CD4-positive, CD25-positive, alpha-beta regulatory T cell (primary cell): ENCODE data around the gene UAP1. TPM values are rescaled to one million over a fixed set of nuclear protein-coding genes. Genes with fewer than 3 reads are reported as not detected.
A peak's percentile ranks its signal among the peaks of the same experiment; 100 is the strongest.

Source experiments
- ATAC-seq, 2 donors: fragments of 150-1000 bp; cut with Tn5 transposase; one replicate each; pipeline ENCODE4 v1.10.0; 2021; ENCODE audit warnings: low read depth in 2 of 2, moderate number of reproducible peaks in 2 of 2, moderate library complexity in 1 of 2
- DNase-seq, 3 donors: peaks; one replicate each; pipeline versions ENCODE4 v3.0.0 to v3.0.0-alpha.2; 2012 to 2022; ENCODE audit warnings: mixed read lengths in 1 of 3
- H3K27ac ChIP-seq: one replicate; pipeline ENCODE4 v1.7.0; 2013; ENCODE audit warnings: mild to moderate bottlenecking, low read length; ENCODE audit not compliant: insufficient read depth, poor library complexity, severe bottlenecking
- H3K27me3 ChIP-seq: one replicate; pipeline ENCODE4 v1.7.0; 2013; ENCODE audit warnings: low read length; ENCODE audit not compliant: control insufficient read depth, insufficient read depth
- H3K36me3 ChIP-seq: one replicate; pipeline ENCODE4 v1.7.0; 2013; ENCODE audit warnings: mild to moderate bottlenecking, low read length, moderate library complexity; ENCODE audit not compliant: control insufficient read depth, insufficient read depth
- H3K4me1 ChIP-seq: 2 replicates; pipeline ENCODE4 v1.7.0; 2013; ENCODE audit warnings: mild to moderate bottlenecking, low read length; ENCODE audit not compliant: insufficient read depth, control insufficient read depth, poor library complexity, severe bottlenecking
- H3K4me3 ChIP-seq: one replicate; pipeline ENCODE4 v1.7.0; 2013; ENCODE audit warnings: low read depth, mild to moderate bottlenecking, low read length, moderate library complexity
- H3K9me3 ChIP-seq, 2 experiments: 1 replicate in 1 of 2; 2 replicates in 1 of 2; pipeline ENCODE4 v1.7.0; 2013; ENCODE audit warnings: low read length in 2 of 2, mild to moderate bottlenecking in 1 of 2, moderate library complexity in 1 of 2; ENCODE audit not compliant: control insufficient read depth in 2 of 2
- H3K27ac Mint-ChIP-seq, 3 donors: one replicate each; pipeline ENCODE4 v1.8.0; 2020 to 2022; ENCODE audit warnings: mild to moderate bottlenecking in 3 of 3, mixed read lengths in 3 of 3, moderate library complexity in 2 of 3
- H3K27me3 Mint-ChIP-seq: one replicate; pipeline ENCODE4 v1.8.0; 2022; ENCODE audit warnings: mild to moderate bottlenecking, mixed read lengths
- H3K36me3 Mint-ChIP-seq: one replicate; pipeline ENCODE4 v1.8.0; 2020; ENCODE audit warnings: mixed read lengths
- H3K4me1 Mint-ChIP-seq, 4 donors: one replicate each; pipeline ENCODE4 v1.8.0; 2020 to 2022; ENCODE audit warnings: mixed read lengths in 4 of 4, mild to moderate bottlenecking in 1 of 4
- H3K4me3 Mint-ChIP-seq, 4 donors: one replicate each; pipeline ENCODE4 v1.8.0; 2020 to 2022; ENCODE audit warnings: mild to moderate bottlenecking in 4 of 4, mixed read lengths in 4 of 4, moderate library complexity in 3 of 4
- H3K9me3 Mint-ChIP-seq, 7 donors: one replicate each; pipeline ENCODE4 v1.8.0; 2020 to 2022; ENCODE audit warnings: mixed read lengths in 7 of 7, mild to moderate bottlenecking in 3 of 7, moderate library complexity in 2 of 7
- polyA plus RNA-seq, 4 donors: library from polyadenylated mRNA; unstranded; fragments of 300-500 nt; fragmentation: Illumina TruSeq; gene quantifications; one replicate each; pipeline ENCODE4 v1.2.3, GENCODE V29; 2021
- total RNA-seq: library from RNA; stranded (reverse); gene quantifications from one replicate; pipeline ENCODE4 v1.2.3, GENCODE V29; 2022

UAP1 gene
- total and polyA plus RNA-seq, 5 donors from 2014 or later = 17.1 to 25.7 (median 21.5) TPM

- Histone ChIP-seq H3K36me3 (peaks cover 7% of the 10 kb centered on the region), H3K27me3 (no peaks in the 10 kb centered on the region), H3K27ac (no peak overlapping the region), H3K4me1 (no peaks in the 10 kb centered on the region), H3K9me3 (peaks cover 12 to 14% of the 10 kb centered on the region in 2 experiments), H3K4me3 (no peak overlapping the region)
- Mint-ChIP-seq H3K27ac (no peak overlapping the region), H3K4me1 (no peaks in the 10 kb centered on the region), H3K9me3 (peaks cover 0 to 16% (median 4%) of the 10 kb centered on the region in 7 donors), H3K27me3 (peaks cover 12% of the 10 kb centered on the region), H3K4me3 (no peak overlapping the region), H3K36me3 (peaks cover 9% of the 10 kb centered on the region)
- DNase-seq (no peak), ATAC-seq (no peak)
These were observed 56.0 kb downstream of the UAP1 start for GRCh38 chr1:162617513-162617912.

GRCh38 chr1:162619076-162619475 is 57.6 kb downstream of the UAP1 start:
- no peak overlapping the region for H3K4me3 Mint-ChIP-seq
- no peak overlapping the region for H3K27ac ChIP-seq
- peaks cover 9% of the 10 kb centered on the region for H3K36me3 Mint-ChIP-seq
- DNase-seq (no peak), ATAC-seq (no peak)
- H3K36me3 ChIP-seq = peaks cover 7% of the 10 kb centered on the region
- peaks cover 0 to 16% (median 4%) of the 10 kb centered on the region in 7 donors for H3K9me3 Mint-ChIP-seq
- no peaks in the 10 kb centered on the region for H3K4me1 ChIP-seq
- peaks cover 4% of the 10 kb centered on the region for H3K27me3 Mint-ChIP-seq
- peaks cover 12 to 14% of the 10 kb centered on the region in 2 experiments for H3K9me3 ChIP-seq
- H3K27ac Mint-ChIP-seq = no peak overlapping the region
- H3K27me3 ChIP-seq = no peaks in the 10 kb centered on the region
- no peak overlapping the region for H3K4me3 ChIP-seq
- H3K4me1 Mint-ChIP-seq = no peaks in the 10 kb centered on the region

- no peak overlapping the region for H3K27ac Mint-ChIP-seq
- H3K27me3 Mint-ChIP-seq = peaks cover 14% of the 10 kb centered on the region
- H3K27ac ChIP-seq = no peak overlapping the region
- no peak for ATAC-seq
- peaks cover 2% of the 10 kb centered on the region for H3K27me3 ChIP-seq
- H3K36me3 Mint-ChIP-seq = peaks cover 9% of the 10 kb centered on the region
- peaks cover 12 to 14% of the 10 kb centered on the region in 2 experiments for H3K9me3 ChIP-seq
- H3K4me1 Mint-ChIP-seq = no peaks in the 10 kb centered on the region
- no peak for DNase-seq
- H3K4me1 ChIP-seq = no peaks in the 10 kb centered on the region
- H3K4me3 ChIP-seq = no peak overlapping the region
- H3K9me3 Mint-ChIP-seq = peaks cover 0 to 16% (median 4%) of the 10 kb centered on the region in 7 donors
- H3K36me3 ChIP-seq = peaks cover 7% of the 10 kb centered on the region
- no peak overlapping the region for H3K4me3 Mint-ChIP-seq
These were observed 59.7 kb downstream of the UAP1 start for GRCh38 chr1:162621256-162621655.

- ATAC-seq = no peak
- H3K9me3 Mint-ChIP-seq = peaks cover 0 to 4% (median 0%) of the 10 kb centered on the region in 7 donors
These were observed 64.2 kb downstream of the UAP1 start for GRCh38 chr1:162625679-162626078.

GRCh38 chr1:162626094-162626493 is 64.6 kb downstream of the UAP1 start:
- Histone ChIP-seq H3K4me1 (no peaks in the 10 kb centered on the region), H3K27ac (no peak overlapping the region), H3K9me3 (no peaks in the 10 kb centered on the region), H3K4me3 (no peak overlapping the region), H3K36me3 (no peaks in the 10 kb centered on the region), H3K27me3 (peaks cover 2% of the 10 kb centered on the region)
- Mint-ChIP-seq H3K36me3 (no peaks in the 10 kb centered on the region), H3K27me3 (peaks cover 25% of the 10 kb centered on the region), H3K4me1 (no peaks in the 10 kb centered on the region), H3K4me3 (no peak overlapping the region), H3K9me3 (peaks cover 0 to 4% (median 0%) of the 10 kb centered on the region in 7 donors), H3K27ac (no peak overlapping the region)
- ATAC-seq = no peak
- no peak for DNase-seq

More at GRCh38 chr1:162625679-162626078, 64.2 kb downstream of the UAP1 start:
- no peaks in the 10 kb centered on the region for H3K36me3 ChIP-seq
- Mint-ChIP-seq H3K27me3 (peaks cover 27% of the 10 kb centered on the region), H3K4me3 (no peak overlapping the region), H3K36me3 (no peaks in the 10 kb centered on the region), H3K4me1 (no peaks in the 10 kb centered on the region), H3K27ac (no peak overlapping the region)
- H3K27me3 ChIP-seq = peaks cover 2% of the 10 kb centered on the region
- no peaks in the 10 kb centered on the region for H3K4me1 ChIP-seq
- no peak overlapping the region for H3K27ac ChIP-seq
- H3K9me3 ChIP-seq = no peaks in the 10 kb centered on the region
- H3K4me3 ChIP-seq = no peak overlapping the region
- no peak for DNase-seq

GRCh38 chr1:162626761-162627160 is 65.2 kb downstream of the UAP1 start:
- H3K4me1 ChIP-seq = no peaks in the 10 kb centered on the region
- Mint-ChIP-seq H3K27ac (no peak overlapping the region), H3K36me3 (no peaks in the 10 kb centered on the region), H3K4me3 (no peak overlapping the region), H3K4me1 (no peaks in the 10 kb centered on the region), H3K27me3 (peaks cover 23% of the 10 kb centered on the region), H3K9me3 (peaks cover 0 to 2% (median 0%) of the 10 kb centered on the region in 7 donors)
- no peaks in the 10 kb centered on the region for H3K36me3 ChIP-seq
- no peak for ATAC-seq
- no peak overlapping the region for H3K27ac ChIP-seq
- no peak overlapping the region for H3K4me3 ChIP-seq
- DNase-seq = no peak
- no peaks in the 10 kb centered on the region for H3K9me3 ChIP-seq
- peaks cover 2% of the 10 kb centered on the region for H3K27me3 ChIP-seq

GRCh38 chr1:162627662-162628296 is 66.3 kb downstream of the UAP1 start:
- Histone ChIP-seq H3K4me1 (no peaks in the 10 kb centered on the region), H3K36me3 (no peaks in the 10 kb centered on the region), H3K4me3 (no peak overlapping the region), H3K9me3 (no peaks in the 10 kb centered on the region), H3K27ac (no peak overlapping the region), H3K27me3 (peaks cover 4% of the 10 kb centered on the region)
- H3K27me3 Mint-ChIP-seq = peaks cover 23% of the 10 kb centered on the region
- no peak for ATAC-seq
- H3K36me3 Mint-ChIP-seq = no peaks in the 10 kb centered on the region
- no peak overlapping the region for H3K27ac Mint-ChIP-seq
- H3K4me3 Mint-ChIP-seq = no peak overlapping the region
- DNase-seq = peak in 1 of 3 donors; percentile 45
- peaks cover 0 to 2% (median 0%) of the 10 kb centered on the region in 7 donors for H3K9me3 Mint-ChIP-seq
- H3K4me1 Mint-ChIP-seq = no peaks in the 10 kb centered on the region

- ATAC-seq (no peak), DNase-seq (no peak)
- Mint-ChIP-seq H3K4me1 (no peaks in the 10 kb centered on the region), H3K27ac (no peak overlapping the region), H3K9me3 (peaks cover 0 to 2% (median 0%) of the 10 kb centered on the region in 7 donors), H3K27me3 (peaks cover 23% of the 10 kb centered on the region), H3K36me3 (no peaks in the 10 kb centered on the region), H3K4me3 (no peak overlapping the region)
- peaks cover 4% of the 10 kb centered on the region for H3K27me3 ChIP-seq
- no peaks in the 10 kb centered on the region for H3K4me1 ChIP-seq
- no peaks in the 10 kb centered on the region for H3K36me3 ChIP-seq
- no peak overlapping the region for H3K27ac ChIP-seq
- H3K4me3 ChIP-seq = no peak overlapping the region
- no peaks in the 10 kb centered on the region for H3K9me3 ChIP-seq
These were observed 67.6 kb downstream of the UAP1 start for GRCh38 chr1:162629077-162629627.
